GM12891 (cell line): ENCODE results near the gene TMEM131.

Source experiments
- POLR2A ChIP-seq: IDR thresholded peaks from 2 replicates; pipeline ENCODE4 v1.6.1; 2011; ENCODE audit warnings: low read depth, low read length, control low read depth
- POLR2AphosphoS5 ChIP-seq: IDR thresholded peaks from 2 replicates; pipeline ENCODE4 v1.6.1; 2011; ENCODE audit warnings: low read depth, low read length, control low read depth
- SPI1 ChIP-seq: IDR thresholded peaks from 2 replicates; pipeline ENCODE4 v1.6.1; 2011; ENCODE audit warnings: low read depth, low read length, control low read depth
- TAF1 ChIP-seq: IDR thresholded peaks from 2 replicates; pipeline ENCODE4 v1.6.1; 2011; ENCODE audit warnings: low read depth, low read length, control low read depth

DNA sequence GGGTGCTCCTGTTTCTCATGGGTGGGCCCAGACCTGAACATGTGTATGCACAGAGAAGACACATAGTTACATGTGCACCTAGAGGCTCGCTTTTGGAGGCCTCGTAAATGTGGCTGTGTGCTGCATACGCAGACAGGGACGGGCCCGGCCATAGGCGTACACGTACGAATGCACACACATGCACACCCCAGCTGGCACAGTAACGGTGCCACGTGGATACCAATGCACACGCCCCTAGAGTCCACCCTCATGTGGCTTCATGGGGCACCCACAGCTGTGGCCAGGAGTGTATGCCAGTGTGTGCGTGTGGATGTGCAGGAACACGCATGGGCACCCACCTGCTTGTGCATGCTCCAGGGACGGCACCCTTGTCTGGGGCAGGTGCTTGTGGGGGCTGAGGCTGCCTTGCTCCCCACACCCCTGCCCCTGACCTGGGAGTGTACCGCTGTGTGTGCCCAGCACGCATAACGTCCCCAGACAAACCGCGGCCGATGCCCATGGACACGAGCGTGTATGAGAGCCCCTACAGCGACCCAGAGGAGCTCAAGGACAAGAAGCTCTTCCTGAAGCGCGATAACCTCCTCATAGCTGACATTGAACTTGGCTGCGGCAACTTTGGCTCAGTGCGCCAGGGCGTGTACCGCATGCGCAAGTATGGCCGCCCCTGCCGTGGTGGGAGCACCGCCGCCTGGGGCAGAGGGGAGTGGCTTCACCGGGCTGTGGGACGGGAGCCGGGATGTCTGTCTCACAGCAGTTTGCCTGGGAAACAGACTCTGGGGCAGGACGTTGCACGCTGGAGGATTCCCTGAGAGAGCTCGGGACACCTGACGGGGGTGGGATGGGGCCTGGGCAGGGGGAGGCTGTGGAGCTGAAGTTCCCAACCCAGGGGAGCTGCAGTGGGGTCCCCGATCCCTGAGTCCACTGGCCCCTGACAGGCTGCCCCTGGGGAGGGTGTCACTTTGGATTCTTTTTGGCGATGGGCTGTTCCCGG is 261.4 kb downstream of the TMEM131 start:
- TF ChIP-seq POLR2A (no peak), SPI1 (no peak), TAF1 (no peak), POLR2AphosphoS5 (no peak)
